GM19468 (cell line): ENCODE data around the gene TMEM183A.

ENCODE experiments used
- ATAC-seq: cut with Tn5 transposase; IDR thresholded peaks from one replicate; pipeline ENCODE4 v1.9.1; 2021; ENCODE audit warnings: mild to moderate bottlenecking, moderate library complexity, moderate number of reproducible peaks; ENCODE audit not compliant: unreplicated experiment; ENCODE audit errors: extremely low read depth

The TMEM183A gene

GRCh38 chr1:203006948-203007871 lies at the start of gene TMEM183A:
TSS of gene TMEM183A (plus strand) at chr1:203007374. CDS start at chr1:203007466, 92 bp downstream.
- peak; percentile 78 for ATAC-seq

- ATAC-seq: peak; percentile 92
Measured at GRCh38 chr1:202957733-202958543, 49.2 kb upstream of the TMEM183A start, which contains the start of gene ADIPOR1. TSS of gene ADIPOR1 (minus strand) at chr1:202958312. CDS start at chr1:202951070, 7,242 bp downstream.

- no peak for ATAC-seq
Measured at GRCh38 chr1:202958544-202959275, 48.5 kb upstream of the TMEM183A start.

DNA sequence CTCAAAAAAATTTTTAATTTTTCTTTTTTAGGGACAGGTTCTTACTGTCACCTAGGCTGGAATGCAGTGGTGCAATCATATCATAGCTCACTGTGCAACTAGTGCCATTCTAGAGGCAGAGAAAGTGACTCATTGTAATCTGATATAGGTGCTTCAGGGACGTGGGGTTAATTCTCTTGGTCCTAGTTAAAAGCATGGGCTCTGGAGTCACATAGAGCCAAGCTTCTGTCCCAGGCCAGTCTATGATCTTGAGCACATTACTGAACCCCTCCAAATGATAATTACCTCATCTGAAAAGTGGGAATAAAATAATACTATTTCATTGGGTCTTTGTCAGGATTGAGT lies 47.9 kb upstream of the TMEM183A start:
- ATAC-seq: no peak

GRCh38 chr1:202961220-202961880 lies 45.8 kb upstream of the TMEM183A start:
- ATAC-seq: no peak

- ATAC-seq: no peak
Measured at GRCh38 chr1:202964791-202965410, 42.3 kb upstream of the TMEM183A start.

DNA sequence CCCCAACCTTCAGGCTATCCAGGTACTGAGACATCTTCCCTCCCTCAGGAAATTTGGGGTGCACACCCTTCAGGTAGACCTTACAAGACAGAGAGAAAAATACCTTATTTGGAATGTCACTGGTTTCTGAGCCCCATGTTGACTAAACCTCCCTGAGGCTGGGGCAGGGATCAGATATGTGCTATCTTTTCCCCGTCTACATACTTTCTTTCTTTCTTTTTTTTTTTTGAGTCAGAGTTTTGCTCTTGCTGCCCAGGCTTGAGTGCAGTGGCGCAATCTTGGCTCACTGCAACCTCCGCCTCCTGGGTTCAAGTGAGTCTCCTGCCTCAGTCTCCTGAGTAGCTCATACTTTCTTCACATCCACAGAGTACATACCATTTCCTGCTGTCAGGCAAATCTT lies 41.8 kb upstream of the TMEM183A start:
- ATAC-seq: no peak

- no peak for ATAC-seq
Measured at GRCh38 chr1:202966006-202966898, 40.9 kb upstream of the TMEM183A start.

- no peak for ATAC-seq
Measured at GRCh38 chr1:202967684-202968281, 39.4 kb upstream of the TMEM183A start.

- ATAC-seq: no peak
Measured at GRCh38 chr1:202968351-202968750, 38.8 kb upstream of the TMEM183A start.

GRCh38 chr1:202968895-202969295 lies 38.3 kb upstream of the TMEM183A start:
- peak; percentile 56 for ATAC-seq

- ATAC-seq: no peak
Measured at GRCh38 chr1:202972046-202972445, 35.1 kb upstream of the TMEM183A start.

- ATAC-seq: no peak
Measured at GRCh38 chr1:202974856-202975255, 32.3 kb upstream of the TMEM183A start.

- no peak for ATAC-seq
Measured at GRCh38 chr1:202976633-202977032, 30.5 kb upstream of the TMEM183A start.

DNA sequence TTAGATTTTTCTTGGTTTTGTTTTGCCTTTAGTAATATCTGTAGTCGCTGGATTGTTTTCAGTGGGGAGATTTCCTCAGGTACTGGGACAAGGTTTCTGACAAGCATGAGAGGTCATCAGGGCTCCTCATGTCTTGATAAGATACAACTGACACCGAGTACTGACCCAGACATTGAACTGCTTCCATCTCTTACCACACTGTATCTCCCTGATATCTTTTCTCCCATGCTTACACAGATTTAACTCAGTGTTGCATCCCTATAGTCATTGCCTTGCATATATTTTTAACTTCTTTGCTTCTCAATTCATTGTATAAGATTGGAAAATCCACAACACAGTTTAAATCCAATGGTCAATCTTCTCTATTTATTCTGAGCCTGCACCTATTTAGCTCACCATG lies 27.7 kb upstream of the TMEM183A start:
- no peak for ATAC-seq

DNA sequence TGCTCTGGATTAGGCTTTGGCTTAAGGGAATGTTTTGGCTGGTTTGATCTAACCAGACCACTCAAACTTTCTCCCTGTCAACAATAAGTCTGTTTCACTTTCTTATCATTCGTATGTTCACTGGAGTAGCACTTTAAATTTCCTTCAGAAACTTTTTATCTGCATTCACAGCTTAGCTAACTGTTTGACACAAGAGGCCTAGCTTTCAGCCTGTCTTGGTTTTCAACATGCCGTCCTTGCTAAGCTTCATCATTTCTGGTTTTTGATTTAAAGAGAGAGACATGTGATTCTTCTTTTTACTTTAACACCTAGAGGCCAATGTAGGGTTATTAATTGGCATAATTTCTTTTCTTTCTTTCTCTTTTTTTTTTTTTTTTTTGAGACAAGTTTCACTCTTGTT lies 25.2 kb upstream of the TMEM183A start:
- no peak for ATAC-seq

DNA sequence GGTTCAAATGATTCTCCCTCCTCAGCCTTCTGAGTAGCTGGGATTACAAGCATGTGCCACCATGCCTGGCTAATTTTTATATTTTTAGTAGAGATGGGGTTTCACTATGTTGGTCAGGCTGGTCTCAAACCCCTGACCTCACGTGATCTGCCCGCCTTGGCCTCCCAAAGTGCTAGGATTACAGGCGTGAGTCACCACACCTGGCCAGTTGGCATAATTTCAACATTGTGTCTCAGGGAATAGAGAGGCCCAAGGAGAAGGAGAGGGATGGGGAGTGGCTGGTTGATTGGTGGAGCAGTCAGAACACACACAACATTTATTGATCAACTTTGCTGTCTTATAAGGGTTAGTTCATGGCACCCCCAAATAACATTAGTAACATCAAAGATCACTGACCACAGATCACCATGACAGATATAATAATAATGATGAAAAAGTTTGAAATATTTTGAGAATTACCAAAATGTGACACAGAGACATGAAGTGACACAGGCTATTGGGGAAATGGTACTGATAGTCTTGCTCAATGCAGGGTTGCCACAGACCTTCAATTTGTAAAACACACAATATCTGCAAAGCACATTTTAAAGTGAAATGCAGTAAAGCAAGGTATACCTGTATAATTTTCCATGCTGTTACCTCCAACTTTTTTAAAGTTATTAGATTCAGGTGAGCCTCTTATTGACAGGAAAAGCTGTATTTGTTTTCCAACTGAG lies 24.3 kb upstream of the TMEM183A start:
- no peak for ATAC-seq
